ENCODE data around the gene MYL2.

MYL2 gene

GRCh38 chr12:110896559-110896958 lies 23.8 kb downstream of the MYL2 start:
- DNase-seq: no peak

GRCh38 chr12:110893956-110894355 lies 26.4 kb downstream of the MYL2 start:
- DNase-seq: no peak

- no peak for DNase-seq
Measured at GRCh38 chr12:110889361-110889760, 31.0 kb downstream of the MYL2 start.

- no peak for DNase-seq
Measured at GRCh38 chr12:110888256-110888991, 32.0 kb downstream of the MYL2 start.

- DNase-seq: no peak
Measured at GRCh38 chr12:110885152-110885840, 35.1 kb downstream of the MYL2 start.

GRCh38 chr12:110883251-110883650 lies 37.1 kb downstream of the MYL2 start:
- DNase-seq: no peak

- no peak for DNase-seq
Measured at GRCh38 chr12:110880651-110881050, 39.7 kb downstream of the MYL2 start.

- no peak for DNase-seq
Measured at GRCh38 chr12:110874781-110875180, 45.6 kb downstream of the MYL2 start.

GRCh38 chr12:110874351-110874750 lies 46.0 kb downstream of the MYL2 start:
- DNase-seq: no peak

- no peak for DNase-seq
Measured at GRCh38 chr12:110872100-110872499, 48.3 kb downstream of the MYL2 start.

- DNase-seq: no peak
Measured at GRCh38 chr12:110869803-110870202, 50.6 kb downstream of the MYL2 start.

- no peak for DNase-seq
Measured at GRCh38 chr12:110869026-110869425, 51.4 kb downstream of the MYL2 start.

GRCh38 chr12:110865521-110865920 lies 54.9 kb downstream of the MYL2 start:
- DNase-seq: no peak

- no peak for DNase-seq
Measured at GRCh38 chr12:110863161-110863560, 57.2 kb downstream of the MYL2 start.

- no peak for DNase-seq
Measured at GRCh38 chr12:110862329-110862728, 58.0 kb downstream of the MYL2 start.

GRCh38 chr12:110861729-110862128 lies 58.6 kb downstream of the MYL2 start:
- no peak for DNase-seq
